SU-DHL-6 (cell line): Measurements from ENCODE around the gene NLN.

Source experiments
- H2AFZ ChIP-seq: fragments of 200-600 bp; sonication (generic); 2 replicates; pipeline ENCODE4 v1.6.1; 2014; ENCODE audit warnings: low read depth, mild to moderate bottlenecking, moderate library complexity, mixed read lengths, antibody characterized with exemption, low read length; ENCODE audit not compliant: severe bottlenecking
- H3F3A ChIP-seq: fragments of 200-600 bp; shearing (Covaris generic); 2 replicates; pipeline ENCODE4 v1.6.0; 2016; ENCODE audit warnings: antibody characterized with exemption, mild to moderate bottlenecking; ENCODE audit not compliant: insufficient read depth
- H3K27ac ChIP-seq: fragments of 200-600 bp; sonication (generic); 2 replicates; pipeline ENCODE4 v1.5.1; 2016; ENCODE audit warnings: low read depth, mild to moderate bottlenecking, low read length, moderate library complexity, mixed read lengths
- H3K27me3 ChIP-seq: fragments of 200-600 bp; sonication (generic), shearing (Covaris generic); 2 replicates; pipeline ENCODE4 v1.6.0; 2014; ENCODE audit warnings: mild to moderate bottlenecking, low read length
- H3K36me3 ChIP-seq: fragments of 200-600 bp; sonication (generic); 2 replicates; pipeline ENCODE4 v1.6.1; 2014; ENCODE audit warnings: mild to moderate bottlenecking, low read length, mixed read lengths
- H3K4me2 ChIP-seq: fragments of 300-600, 200-600 bp; shearing (Covaris generic), sonication (generic); 2 replicates; pipeline ENCODE4 v1.6.0; 2014; ENCODE audit warnings: low read length, low read depth, mild to moderate bottlenecking; ENCODE audit not compliant: poor library complexity, severe bottlenecking
- H3K4me3 ChIP-seq: fragments of 200-600 bp; sonication (generic); 2 replicates; pipeline ENCODE4 v1.5.1; 2014; ENCODE audit warnings: antibody characterized with exemption, low read length, mild to moderate bottlenecking, mixed read lengths; ENCODE audit not compliant: insufficient read depth, poor library complexity, severe bottlenecking
- H3K79me2 ChIP-seq: fragments of 200-600 bp; sonication (generic); 2 replicates; pipeline ENCODE4 v1.6.1; 2014; ENCODE audit warnings: mild to moderate bottlenecking, low read length, moderate library complexity; ENCODE audit not compliant: insufficient read depth
- H3K9ac ChIP-seq: fragments of 200-600 bp; sonication (generic); 2 replicates; pipeline ENCODE4 v1.7.0; 2014; ENCODE audit warnings: mild to moderate bottlenecking, low read length
- H3K9me2 ChIP-seq: fragments of 200-600 bp; sonication (generic); replicated peaks from 2 replicates; pipeline ENCODE4 v1.6.1; 2014; ENCODE audit warnings: low read length; ENCODE audit not compliant: insufficient read depth
- H3K9me3 ChIP-seq: fragments of 200-600 bp; sonication (generic); 2 replicates; pipeline ENCODE4 v1.6.1; 2014; ENCODE audit warnings: low read length, mixed read lengths; ENCODE audit not compliant: insufficient read depth
- H4K20me1 ChIP-seq: fragments of 200-600 bp; sonication (generic); 2 replicates; pipeline ENCODE4 v1.6.1; 2014; ENCODE audit warnings: low read depth, mild to moderate bottlenecking, antibody characterized with exemption, low read length, moderate library complexity, mixed read lengths
- CTCF ChIP-seq: fragments of 200-600 bp; sonication (generic); IDR thresholded peaks from one replicate; pipeline ENCODE4 v1.5.1; 2017; ENCODE audit warnings: antibody characterized with exemption, mild to moderate bottlenecking, low read length, moderate library complexity; ENCODE audit not compliant: insufficient read depth, poor library complexity, severe bottlenecking
- EZH2phosphoT487 ChIP-seq: fragments of 200-600 bp; sonication (generic), shearing (Covaris generic); conservative IDR thresholded peaks from 2 replicates; pipeline ENCODE4 v1.6.1; 2018; ENCODE audit warnings: mild to moderate bottlenecking, antibody characterized with exemption, low read length, moderate library complexity, mixed read lengths

Gene NLN

GRCh38 chr5:65790371-65791163 is 68.6 kb downstream of the NLN start:
- no peak overlapping the region for H2AFZ ChIP-seq
- no peaks in the 10 kb centered on the region for H4K20me1 ChIP-seq
- no peak overlapping the region for H3K9ac ChIP-seq
- H3F3A ChIP-seq = no peaks in the 10 kb centered on the region
- H3K79me2 ChIP-seq = no peaks in the 10 kb centered on the region
- no peak overlapping the region for H3K4me3 ChIP-seq
- TF ChIP-seq CTCF (no peak), EZH2phosphoT487 (no peak)
- H3K9me2 ChIP-seq = no peaks in the 10 kb centered on the region
- H3K4me2 ChIP-seq = no peak overlapping the region
- no peak overlapping the region for H3K27ac ChIP-seq
- peaks cover 7% of the 10 kb centered on the region; the same call in 1 of the 2 replicates for H3K9me3 ChIP-seq
- H3K27me3 ChIP-seq = no peaks in the 10 kb centered on the region
- H3K36me3 ChIP-seq = no peaks in the 10 kb centered on the region

GRCh38 chr5:65791712-65792673 is 70.0 kb downstream of the NLN start:
- no peak overlapping the region for H3K4me3 ChIP-seq
- H3K79me2 ChIP-seq = no peaks in the 10 kb centered on the region
- no peak overlapping the region for H2AFZ ChIP-seq
- H3F3A ChIP-seq = no peaks in the 10 kb centered on the region
- TF ChIP-seq CTCF = no peak
- TF ChIP-seq EZH2phosphoT487 = no peak
- H3K27ac ChIP-seq = no peak overlapping the region
- H3K4me2 ChIP-seq = no peak overlapping the region
- no peaks in the 10 kb centered on the region for H3K36me3 ChIP-seq
- no peaks in the 10 kb centered on the region for H3K27me3 ChIP-seq
- no peak overlapping the region for H3K9ac ChIP-seq
- no peaks in the 10 kb centered on the region for H3K9me2 ChIP-seq
- no peaks in the 10 kb centered on the region for H4K20me1 ChIP-seq
- peaks cover 7% of the 10 kb centered on the region; the same call in 1 of the 2 replicates for H3K9me3 ChIP-seq

GRCh38 chr5:65796269-65796668 is 74.3 kb downstream of the NLN start:
- Histone ChIP-seq H3K4me2 (no peak overlapping the region), H3K9me2 (no peaks in the 10 kb centered on the region), H3K4me3 (no peak overlapping the region), H3K9me3 (no peaks in the 10 kb centered on the region), H3K27ac (no peak overlapping the region), H2AFZ (no peak overlapping the region), H4K20me1 (no peaks in the 10 kb centered on the region), H3F3A (no peaks in the 10 kb centered on the region), H3K9ac (no peak overlapping the region), H3K36me3 (no peaks in the 10 kb centered on the region), H3K27me3 (no peaks in the 10 kb centered on the region), H3K79me2 (no peaks in the 10 kb centered on the region)
- no peak for TF ChIP-seq EZH2phosphoT487
